Measurements from ENCODE around the gene TRAPPC13.

TRAPPC13 gene

DNA sequence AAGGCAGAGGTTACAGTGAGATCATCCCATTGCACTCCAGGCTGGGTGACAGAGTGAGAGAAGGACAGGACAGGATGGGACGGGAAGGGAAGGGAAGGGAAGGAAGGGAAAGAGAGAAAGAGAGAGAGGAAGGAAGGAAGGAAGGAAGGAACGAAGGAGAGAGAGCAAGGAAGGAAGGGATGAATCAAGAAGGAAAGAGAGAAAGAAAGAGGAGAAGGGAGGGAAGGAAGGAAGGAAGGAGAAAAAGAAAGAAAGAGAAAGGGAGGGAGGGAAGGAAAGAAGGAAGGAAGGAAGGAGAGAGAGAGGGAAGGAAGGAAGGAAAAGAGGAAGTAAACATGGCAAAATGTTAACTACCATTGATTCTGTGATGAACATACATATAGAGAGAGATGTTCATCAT is 68.3 kb downstream of the TRAPPC13 start:
- Histone ChIP-seq H3K27me3 (no peaks in the 10 kb centered on the region), H3K4me1 (ENCODE audit: control insufficient read depth in 1 of 2, insufficient read depth in 1 of 2, low read depth in 1 of 2, low read length in 1 of 2) (no peaks in the 10 kb centered on the region), H3K36me3 (peaks cover 40% of the 10 kb centered on the region), H3K9me3 (no peaks in the 10 kb centered on the region), H3K27ac (no peak overlapping the region), H3K4me3 (ENCODE audit: low read depth in 1 of 2, low read length in 1 of 2) (no peak overlapping the region)
- TF ChIP-seq, protein P1, sequence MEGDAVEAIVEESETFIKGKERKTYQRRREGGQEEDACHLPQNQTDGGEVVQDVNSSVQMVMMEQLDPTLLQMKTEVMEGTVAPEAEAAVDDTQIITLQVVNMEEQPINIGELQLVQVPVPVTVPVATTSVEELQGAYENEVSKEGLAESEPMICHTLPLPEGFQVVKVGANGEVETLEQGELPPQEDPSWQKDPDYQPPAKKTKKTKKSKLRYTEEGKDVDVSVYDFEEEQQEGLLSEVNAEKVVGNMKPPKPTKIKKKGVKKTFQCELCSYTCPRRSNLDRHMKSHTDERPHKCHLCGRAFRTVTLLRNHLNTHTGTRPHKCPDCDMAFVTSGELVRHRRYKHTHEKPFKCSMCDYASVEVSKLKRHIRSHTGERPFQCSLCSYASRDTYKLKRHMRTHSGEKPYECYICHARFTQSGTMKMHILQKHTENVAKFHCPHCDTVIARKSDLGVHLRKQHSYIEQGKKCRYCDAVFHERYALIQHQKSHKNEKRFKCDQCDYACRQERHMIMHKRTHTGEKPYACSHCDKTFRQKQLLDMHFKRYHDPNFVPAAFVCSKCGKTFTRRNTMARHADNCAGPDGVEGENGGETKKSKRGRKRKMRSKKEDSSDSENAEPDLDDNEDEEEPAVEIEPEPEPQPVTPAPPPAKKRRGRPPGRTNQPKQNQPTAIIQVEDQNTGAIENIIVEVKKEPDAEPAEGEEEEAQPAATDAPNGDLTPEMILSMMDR (IDR thresholded peaks at IDR 0.05): no peak

DNA sequence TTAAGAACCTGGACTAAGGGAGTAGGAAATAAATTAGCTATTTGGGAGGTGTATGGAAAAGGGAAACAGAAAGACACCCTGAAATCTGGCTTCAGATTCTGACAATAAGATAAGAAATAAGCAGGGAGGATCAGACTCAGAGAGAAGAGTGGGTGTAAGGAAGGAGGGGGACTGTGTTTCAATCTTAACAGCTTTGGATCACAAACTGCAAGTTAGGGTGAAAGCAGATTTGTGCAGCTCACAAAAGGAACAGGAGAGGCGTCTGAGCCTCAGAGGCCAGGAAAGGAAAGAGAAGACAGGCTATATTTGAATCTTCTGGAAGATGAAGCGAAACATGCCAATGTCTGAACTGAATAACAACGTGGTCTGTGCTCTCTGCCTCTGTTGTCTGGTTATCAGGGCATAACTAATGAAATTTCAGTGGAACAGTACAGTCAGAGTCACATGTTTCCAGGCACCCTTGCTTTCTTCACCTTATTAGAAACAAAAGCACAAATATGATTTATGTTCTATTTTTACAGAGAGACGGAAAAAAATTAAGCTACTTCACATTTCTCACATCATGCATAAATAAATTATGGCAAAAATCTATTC is 70.4 kb downstream of the TRAPPC13 start:
- peaks cover 50% of the 10 kb centered on the region for H3K36me3 ChIP-seq
- TF ChIP-seq, protein P1 (IDR thresholded peaks at IDR 0.05): no peak
- H3K4me3 ChIP-seq (ENCODE audit: low read depth in 1 of 2, low read length in 1 of 2): no peak overlapping the region

DNA sequence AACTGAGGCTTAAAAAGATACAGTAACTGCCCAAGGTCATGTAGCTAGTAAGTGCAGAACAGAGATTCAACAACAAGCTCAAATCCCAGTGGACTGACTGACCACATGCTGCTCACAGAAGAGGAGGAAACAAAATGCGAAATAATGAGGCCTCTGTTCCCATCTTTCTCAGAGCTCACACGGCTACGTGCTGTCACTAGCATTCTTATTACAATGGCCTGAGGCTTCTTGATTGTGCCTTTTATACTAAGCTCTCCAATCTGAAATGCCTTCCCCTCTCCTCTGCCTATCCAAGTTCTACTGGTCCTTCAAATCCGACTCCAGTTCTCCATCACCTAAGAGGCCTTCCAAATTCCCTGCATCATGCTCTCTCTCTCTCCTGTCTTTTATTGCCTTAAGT is 71.1 kb downstream of the TRAPPC13 start:
- H3K27ac ChIP-seq: no peak overlapping the region
- TF ChIP-seq, protein P1 (IDR thresholded peaks at IDR 0.05): no peak
- no peaks in the 10 kb centered on the region for H3K4me1 ChIP-seq (ENCODE audit: control insufficient read depth in 1 of 2, insufficient read depth in 1 of 2, low read depth in 1 of 2, low read length in 1 of 2)
- peaks cover 49% of the 10 kb centered on the region for H3K36me3 ChIP-seq
- H3K9me3 ChIP-seq: no peaks in the 10 kb centered on the region
- H3K27me3 ChIP-seq: no peaks in the 10 kb centered on the region
- H3K4me3 ChIP-seq (ENCODE audit: low read depth in 1 of 2, low read length in 1 of 2): no peak overlapping the region

More for the DNA sequence above, 70.4 kb downstream of the TRAPPC13 start:
- Histone ChIP-seq H3K27ac (no peak overlapping the region), H3K4me1 (ENCODE audit: control insufficient read depth in 1 of 2, insufficient read depth in 1 of 2, low read depth in 1 of 2, low read length in 1 of 2) (no peaks in the 10 kb centered on the region), H3K27me3 (no peaks in the 10 kb centered on the region), H3K9me3 (no peaks in the 10 kb centered on the region)

DNA sequence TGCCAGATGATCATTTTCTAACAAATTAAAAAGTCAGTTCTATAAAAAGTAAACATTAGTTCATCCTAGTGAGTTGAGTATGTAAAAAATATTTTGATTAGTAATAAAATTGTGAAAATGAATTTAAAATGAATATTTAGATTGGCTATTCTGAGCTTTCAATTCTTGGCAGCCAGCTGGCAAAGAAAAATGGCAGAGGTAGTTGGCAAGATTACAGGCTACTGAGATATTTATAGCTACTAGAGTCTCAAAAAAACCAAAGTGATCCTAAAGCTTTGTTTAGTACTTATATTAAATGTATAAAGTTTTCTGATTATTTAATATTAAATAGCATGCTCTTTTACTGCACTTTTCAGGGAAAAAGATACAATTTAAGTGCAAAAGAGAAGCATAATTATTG is 72.1 kb downstream of the TRAPPC13 start:
- no peak overlapping the region for H3K4me3 ChIP-seq (ENCODE audit: low read depth in 1 of 2, low read length in 1 of 2)
- no peak overlapping the region for H3K27ac ChIP-seq
- H3K4me1 ChIP-seq (ENCODE audit: control insufficient read depth in 1 of 2, insufficient read depth in 1 of 2, low read depth in 1 of 2, low read length in 1 of 2): no peaks in the 10 kb centered on the region
- peaks cover 45% of the 10 kb centered on the region for H3K36me3 ChIP-seq
- TF ChIP-seq, protein P1 (IDR thresholded peaks at IDR 0.05): no peak
- H3K9me3 ChIP-seq: no peaks in the 10 kb centered on the region
- no peaks in the 10 kb centered on the region for H3K27me3 ChIP-seq

DNA sequence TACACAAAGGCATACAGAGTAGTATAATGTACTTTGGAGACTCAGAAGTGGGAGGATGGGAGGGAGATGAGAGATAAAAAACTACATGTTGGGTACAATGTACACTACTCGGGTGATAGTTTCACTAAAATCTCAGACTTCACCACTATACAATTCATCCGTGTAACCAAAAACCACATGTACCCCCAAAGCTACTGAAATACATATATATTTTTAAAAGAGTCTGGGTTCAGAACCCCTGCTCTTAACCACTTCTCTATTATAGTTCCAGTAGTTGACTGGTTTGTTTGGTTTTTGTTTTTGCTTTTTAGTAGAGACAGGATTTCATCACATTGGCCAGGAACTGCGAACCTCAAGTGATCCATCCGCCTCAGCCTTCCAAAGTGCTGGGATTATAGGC is 74.5 kb downstream of the TRAPPC13 start:
- H3K36me3 ChIP-seq: peaks cover 67% of the 10 kb centered on the region
- no peak overlapping the region for H3K4me3 ChIP-seq (ENCODE audit: low read depth in 1 of 2, low read length in 1 of 2)
- no peak overlapping the region for H3K27ac ChIP-seq
- peaks cover 4% of the 10 kb centered on the region for H3K9me3 ChIP-seq
- no peaks in the 10 kb centered on the region for H3K27me3 ChIP-seq
- TF ChIP-seq, protein P1 (IDR thresholded peaks at IDR 0.05): no peak
- H3K4me1 ChIP-seq (ENCODE audit: control insufficient read depth in 1 of 2, insufficient read depth in 1 of 2, low read depth in 1 of 2, low read length in 1 of 2): no peaks in the 10 kb centered on the region
